BE2C (cell line): ENCODE results near the gene CPLANE2.

ENCODE experiments used
- DNase-seq: peaks from one replicate; pipeline ENCODE4 v3.0.0-alpha.2; 2020
- H3K27me3 ChIP-seq: fragments of 250-450 bp; sonication (Bioruptor Pico); 2 replicates; pipeline ENCODE4 v1.5.1; 2020; ENCODE audit warnings: mild to moderate bottlenecking
- H3K36me3 ChIP-seq: fragments of 250-450 bp; sonication (Bioruptor Pico); 2 replicates; pipeline ENCODE4 v1.5.1; 2020; ENCODE audit warnings: mild to moderate bottlenecking
- H3K4me1 ChIP-seq: fragments of 250-450 bp; sonication (Bioruptor Pico); 2 replicates; pipeline ENCODE4 v1.5.1; 2020
- H3K4me3 ChIP-seq: 2 replicates; pipeline ENCODE4 v1.5.1; 2011; ENCODE audit warnings: low read depth, low read length
- H3K9me3 ChIP-seq: fragments of 250-450 bp; sonication (Bioruptor Pico); 2 replicates; pipeline ENCODE4 v1.5.1; 2020
- CTCF ChIP-seq: IDR thresholded peaks from 2 replicates; pipeline ENCODE4 v1.5.1; 2012; ENCODE audit warnings: mild to moderate bottlenecking, low read depth, low read length

CPLANE2 gene

GRCh38 chr1:16213013-16213412, 24.0 kb downstream of the CPLANE2 start:
- H3K9me3 ChIP-seq = no peaks in the 10 kb centered on the region
- H3K27me3 ChIP-seq = no peaks in the 10 kb centered on the region
- no peak for TF ChIP-seq CTCF
- peaks cover 3% of the 10 kb centered on the region for H3K4me1 ChIP-seq
- H3K36me3 ChIP-seq = no peaks in the 10 kb centered on the region
- no peak for DNase-seq
- H3K4me3 ChIP-seq = no peak overlapping the region

DNA sequence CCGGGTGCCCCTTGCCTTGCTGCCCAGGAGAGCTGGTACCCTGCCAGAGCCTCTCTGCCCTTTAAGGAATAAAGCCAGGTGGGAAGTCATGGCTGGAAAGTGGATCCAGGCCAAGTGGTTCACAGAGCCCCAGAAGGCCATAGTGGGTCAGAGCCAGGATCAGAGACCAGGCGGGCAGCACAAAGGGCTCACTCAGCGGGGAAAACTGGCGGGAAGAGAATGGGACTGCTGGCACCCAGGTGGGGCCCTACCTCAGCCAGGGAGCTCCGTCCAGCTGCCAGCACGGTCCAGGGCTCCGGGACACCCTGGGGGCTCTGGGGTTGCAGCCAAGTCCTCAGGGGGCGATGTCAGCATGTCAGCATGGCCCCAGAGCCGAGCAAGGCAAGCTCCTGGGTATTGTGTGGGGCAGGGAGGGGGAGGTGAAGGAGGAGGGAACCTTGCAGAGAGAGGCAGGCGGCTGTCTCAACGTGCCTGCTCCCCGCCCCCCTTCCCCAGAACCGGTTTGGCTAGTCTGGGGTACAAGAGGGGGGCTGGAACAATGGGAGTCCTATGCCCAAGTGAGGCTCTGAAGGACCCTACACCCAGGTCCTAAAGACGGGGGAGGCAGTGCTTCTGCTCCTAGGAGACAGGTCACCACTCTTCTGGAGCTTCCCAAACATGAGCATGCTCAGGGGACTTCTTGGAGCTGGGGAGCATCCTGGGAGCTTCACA, 24.6 kb downstream of the CPLANE2 start, which contains the start of gene ARHGEF19:
ARHGEF19 (minus strand) TSS at position 402 of the 711 bp plus-strand sequence. CDS start 3,598 bp downstream, outside the sequence.
- Histone ChIP-seq H3K4me3 (no peak within 1 kb of the TSS), H3K27me3 (no peaks in the 10 kb centered on the region), H3K4me1 (peaks cover 7% of the 10 kb centered on the region), H3K36me3 (no peaks in the 10 kb centered on the region), H3K9me3 (no peaks in the 10 kb centered on the region)
- no peak for DNase-seq
- no peak for TF ChIP-seq CTCF

DNA sequence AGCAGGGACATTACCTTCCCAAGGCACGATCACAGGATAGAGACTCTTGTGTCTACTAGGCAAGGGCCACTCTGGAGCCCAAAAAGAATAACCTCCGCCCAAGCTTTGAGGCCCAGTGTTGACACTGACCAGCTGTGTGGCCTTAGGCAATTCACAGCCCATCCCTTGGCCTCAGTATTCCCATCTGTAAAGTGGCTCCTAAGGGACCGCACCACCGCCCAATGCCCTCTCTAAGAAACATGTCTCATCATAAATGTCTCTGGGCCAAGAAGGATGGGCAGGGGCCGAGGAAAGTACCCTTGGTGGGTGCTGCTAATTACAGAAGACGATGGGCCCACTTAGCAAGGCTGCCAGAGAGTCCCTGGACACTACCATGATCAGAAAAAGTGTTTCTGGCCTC, 25.2 kb downstream of the CPLANE2 start:
- no peaks in the 10 kb centered on the region for H3K36me3 ChIP-seq
- no peak overlapping the region for H3K4me3 ChIP-seq
- peaks cover 8% of the 10 kb centered on the region for H3K4me1 ChIP-seq
- no peaks in the 10 kb centered on the region for H3K9me3 ChIP-seq
- no peak for DNase-seq
- TF ChIP-seq CTCF = no peak
- H3K27me3 ChIP-seq = no peaks in the 10 kb centered on the region

GRCh38 chr1:16210581-16210980, 26.4 kb downstream of the CPLANE2 start:
- Histone ChIP-seq H3K9me3 (no peaks in the 10 kb centered on the region), H3K36me3 (no peaks in the 10 kb centered on the region), H3K4me1 (peaks cover 12% of the 10 kb centered on the region), H3K4me3 (no peak overlapping the region), H3K27me3 (no peaks in the 10 kb centered on the region)
- no peak for DNase-seq
- TF ChIP-seq CTCF = no peak

- no peak for TF ChIP-seq CTCF
- no peaks in the 10 kb centered on the region for H3K9me3 ChIP-seq
Observed at GRCh38 chr1:16209847-16210407, 27.1 kb downstream of the CPLANE2 start.

DNA sequence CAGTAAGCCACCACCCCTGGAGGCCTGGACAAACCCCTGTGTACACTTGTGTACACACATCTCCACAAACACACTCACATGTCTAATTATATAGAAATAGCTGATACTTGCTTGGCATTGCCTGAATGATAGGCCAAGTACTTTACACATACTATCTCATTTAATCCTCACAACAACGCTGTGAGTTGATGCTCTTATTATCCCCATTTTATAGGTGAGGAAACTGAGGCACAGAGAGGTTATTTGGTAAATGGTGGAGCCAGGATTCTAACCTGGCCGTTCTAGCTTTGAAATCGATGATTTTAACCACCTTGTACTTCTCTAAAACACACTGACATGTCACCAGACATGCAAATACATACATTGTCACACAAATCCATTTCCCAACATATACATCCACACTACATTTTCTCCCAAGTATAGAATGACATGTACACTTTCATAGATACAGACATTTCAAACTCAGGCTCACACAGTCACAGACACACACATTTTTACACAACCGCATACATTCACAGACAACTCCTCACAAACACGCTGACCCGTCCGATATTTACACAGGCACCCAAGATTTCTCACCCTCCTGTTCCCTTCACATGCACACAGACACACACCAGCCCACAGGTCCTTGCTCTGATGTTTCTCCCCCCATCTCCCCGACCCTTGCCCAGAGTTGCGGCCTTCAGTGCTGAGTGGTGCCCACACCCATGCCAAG, 27.7 kb downstream of the CPLANE2 start:
- TF ChIP-seq CTCF = no peak
- Histone ChIP-seq H3K36me3 (no peaks in the 10 kb centered on the region), H3K4me1 (peaks cover 12% of the 10 kb centered on the region), H3K4me3 (no peak overlapping the region), H3K9me3 (no peaks in the 10 kb centered on the region), H3K27me3 (no peaks in the 10 kb centered on the region)
- DNase-seq = no peak

More at GRCh38 chr1:16209847-16210407, 27.1 kb downstream of the CPLANE2 start:
- H3K4me3 ChIP-seq = no peak overlapping the region
- no peaks in the 10 kb centered on the region for H3K27me3 ChIP-seq
- H3K4me1 ChIP-seq = peaks cover 12% of the 10 kb centered on the region
- no peaks in the 10 kb centered on the region for H3K36me3 ChIP-seq
- DNase-seq = no peak
